Skeletal muscle tissue (tissue), 4 donors: ENCODE data around the gene VIM. TPM values are rescaled to one million over a fixed set of nuclear protein-coding genes. Genes with fewer than 3 reads are reported as not detected.
A peak's percentile ranks its signal among the peaks of the same experiment; 100 is the strongest.

Experiments used
- H3K27ac ChIP-seq: one replicate; pipeline ENCODE4 v1.7.0; 2013; ENCODE audit warnings: mild to moderate bottlenecking, low read depth, low read length, inconsistent platforms
- H3K27me3 ChIP-seq, 3 donors: one replicate each; pipeline ENCODE4 v1.7.0; 2013; ENCODE audit warnings: low read length in 3 of 3; ENCODE audit not compliant: control insufficient read depth in 3 of 3, insufficient read depth in 3 of 3
- H3K36me3 ChIP-seq, 3 donors: one replicate each; pipeline ENCODE4 v1.7.0; 2013; ENCODE audit warnings: low read length in 3 of 3; ENCODE audit not compliant: control insufficient read depth in 3 of 3, insufficient read depth in 3 of 3
- H3K4me1 ChIP-seq, 3 donors: one replicate each; pipeline ENCODE4 v1.7.0; 2013; ENCODE audit warnings: low read length in 3 of 3, mild to moderate bottlenecking in 3 of 3; ENCODE audit not compliant: control insufficient read depth in 3 of 3, insufficient read depth in 3 of 3
- H3K4me3 ChIP-seq, 3 donors: one replicate each; pipeline ENCODE4 v1.7.0; 2013; ENCODE audit warnings: low read length in 3 of 3
- H3K9ac ChIP-seq, 3 donors: one replicate each; pipeline ENCODE4 v1.7.0; 2013; ENCODE audit warnings: low read length in 3 of 3, mild to moderate bottlenecking in 3 of 3, moderate library complexity in 2 of 3, low read depth in 1 of 3
- H3K9me3 ChIP-seq, 3 donors: one replicate each; pipeline ENCODE4 v1.7.0; 2013; ENCODE audit warnings: low read length in 3 of 3; ENCODE audit not compliant: control insufficient read depth in 3 of 3
- total RNA-seq: library from RNA; depleted of rRNA; stranded (reverse); fragments of >200 nt; gene quantifications from one replicate; pipeline ENCODE4 v1.2.3, GENCODE V29; 2014
- donor health status: Osteomylitis.

The VIM gene
- total RNA-seq: 1,688 TPM

DNA sequence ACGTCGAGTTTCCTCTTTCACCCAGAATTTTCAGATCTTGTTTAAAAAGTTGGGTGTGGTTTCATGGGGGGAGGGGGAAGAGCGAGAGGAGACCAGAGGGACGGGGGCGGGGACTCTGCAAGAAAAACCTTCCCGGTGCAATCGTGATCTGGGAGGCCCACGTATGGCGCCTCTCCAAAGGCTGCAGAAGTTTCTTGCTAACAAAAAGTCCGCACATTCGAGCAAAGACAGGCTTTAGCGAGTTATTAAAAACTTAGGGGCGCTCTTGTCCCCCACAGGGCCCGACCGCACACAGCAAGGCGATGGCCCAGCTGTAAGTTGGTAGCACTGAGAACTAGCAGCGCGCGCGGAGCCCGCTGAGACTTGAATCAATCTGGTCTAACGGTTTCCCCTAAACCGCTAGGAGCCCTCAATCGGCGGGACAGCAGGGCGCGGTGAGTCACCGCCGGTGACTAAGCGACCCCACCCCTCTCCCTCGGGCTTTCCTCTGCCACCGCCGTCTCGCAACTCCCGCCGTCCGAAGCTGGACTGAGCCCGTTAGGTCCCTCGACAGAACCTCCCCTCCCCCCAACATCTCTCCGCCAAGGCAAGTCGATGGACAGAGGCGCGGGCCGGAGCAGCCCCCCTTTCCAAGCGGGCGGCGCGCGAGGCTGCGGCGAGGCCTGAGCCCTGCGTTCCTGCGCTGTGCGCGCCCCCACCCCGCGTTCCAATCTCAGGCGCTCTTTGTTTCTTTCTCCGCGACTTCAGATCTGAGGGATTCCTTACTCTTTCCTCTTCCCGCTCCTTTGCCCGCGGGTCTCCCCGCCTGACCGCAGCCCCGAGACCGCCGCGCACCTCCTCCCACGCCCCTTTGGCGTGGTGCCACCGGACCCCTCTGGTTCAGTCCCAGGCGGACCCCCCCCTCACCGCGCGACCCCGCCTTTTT is at the start of gene VIM:
Gene VIM, plus strand, starts transcription at position 151 of the 925 bp plus-strand sequence. CDS start 1,182 bp downstream, outside the sequence.
- H3K27me3 ChIP-seq: peaks cover 5 to 38% (median 37%) of the 10 kb centered on the region in 3 donors

DNA sequence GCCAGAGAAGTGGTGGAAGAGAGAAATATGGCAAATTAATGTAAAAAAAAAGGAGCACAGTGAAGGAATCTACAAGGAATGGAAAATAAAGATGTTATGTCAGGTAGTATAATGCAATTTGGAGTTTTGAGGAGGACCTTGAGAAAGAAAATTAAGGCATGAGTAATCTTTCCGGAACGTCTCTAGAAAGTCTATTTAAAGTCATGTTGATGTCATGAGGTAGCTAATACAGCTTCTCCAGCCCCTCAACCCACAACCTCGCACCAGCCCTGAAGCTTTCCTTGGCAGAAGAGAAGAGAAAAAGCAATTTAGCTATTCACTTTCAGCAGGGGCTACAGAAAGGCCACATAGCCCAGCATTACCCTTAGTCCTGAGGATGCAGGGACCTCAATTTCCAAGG is 49.0 kb upstream of the VIM start:
- Histone ChIP-seq H3K36me3 (no peaks in the 10 kb centered on the region), H3K9ac (no peak overlapping the region), H3K4me3 (no peak overlapping the region), H3K4me1 (no peaks in the 10 kb centered on the region), H3K27me3 (no peaks in the 10 kb centered on the region), H3K9me3 (no peaks in the 10 kb centered on the region), H3K27ac (no peak overlapping the region)

More for the DNA sequence above, at the start of gene VIM:
- Histone ChIP-seq H3K4me3 (peak within 1 kb of the TSS; percentile 62 to 90 (median 90)), H3K4me1 (peaks cover 18 to 22% (median 19%) of the 10 kb centered on the region in 3 donors), H3K27ac (peak within 1 kb of the TSS; percentile 96), H3K9me3 (no peaks in the 10 kb centered on the region), H3K9ac (peak within 1 kb of the TSS; percentile 75 to 86 (median 79)), H3K36me3 (peaks cover 0 to 3% (median 3%) of the 10 kb centered on the region in 3 donors)

DNA sequence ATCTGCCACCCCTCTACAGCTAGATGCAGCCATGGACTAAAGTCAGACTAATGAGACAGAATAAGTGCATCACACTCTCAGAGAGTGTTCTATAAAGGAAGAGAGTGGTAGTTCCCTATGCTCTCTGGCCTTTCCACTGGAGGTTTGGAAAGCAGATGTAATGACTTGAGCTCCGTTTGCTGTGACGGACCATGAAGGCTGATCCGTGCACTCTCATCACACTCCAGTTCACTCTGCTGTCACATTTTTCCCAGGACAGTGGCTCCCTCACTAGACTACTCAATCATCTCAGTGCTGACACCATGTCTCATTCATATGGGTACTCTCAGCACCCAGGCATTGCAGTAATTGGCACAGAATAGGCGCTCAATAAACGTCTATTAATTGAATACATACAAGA is 46.9 kb upstream of the VIM start:
- Histone ChIP-seq H3K4me1 (no peaks in the 10 kb centered on the region), H3K4me3 (no peak overlapping the region), H3K27ac (no peak overlapping the region), H3K9me3 (no peaks in the 10 kb centered on the region), H3K27me3 (no peaks in the 10 kb centered on the region), H3K9ac (no peak overlapping the region), H3K36me3 (no peaks in the 10 kb centered on the region)

DNA sequence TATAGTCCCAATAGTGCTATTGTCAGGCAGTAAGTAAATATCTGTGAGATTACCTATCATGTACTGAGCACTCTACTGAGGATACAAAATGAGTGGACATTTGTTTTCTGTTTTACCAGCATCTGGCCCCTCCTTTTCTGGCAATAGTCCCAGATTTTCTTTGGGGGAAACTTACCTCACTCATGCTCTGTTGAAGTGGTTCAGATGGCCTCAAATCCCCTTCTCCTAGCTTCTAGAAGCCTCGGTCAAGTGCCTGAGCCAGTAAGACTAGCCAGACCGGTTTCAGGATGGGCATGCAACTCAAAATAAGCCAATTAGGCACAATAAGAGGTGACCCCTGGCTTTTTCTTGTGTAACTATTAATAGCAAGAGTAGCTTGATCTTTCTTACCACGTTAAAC is 46.3 kb upstream of the VIM start:
- Histone ChIP-seq H3K9me3 (no peaks in the 10 kb centered on the region), H3K36me3 (no peaks in the 10 kb centered on the region), H3K9ac (no peak overlapping the region), H3K4me3 (no peak overlapping the region), H3K4me1 (no peaks in the 10 kb centered on the region), H3K27me3 (no peaks in the 10 kb centered on the region), H3K27ac (no peak overlapping the region)

DNA sequence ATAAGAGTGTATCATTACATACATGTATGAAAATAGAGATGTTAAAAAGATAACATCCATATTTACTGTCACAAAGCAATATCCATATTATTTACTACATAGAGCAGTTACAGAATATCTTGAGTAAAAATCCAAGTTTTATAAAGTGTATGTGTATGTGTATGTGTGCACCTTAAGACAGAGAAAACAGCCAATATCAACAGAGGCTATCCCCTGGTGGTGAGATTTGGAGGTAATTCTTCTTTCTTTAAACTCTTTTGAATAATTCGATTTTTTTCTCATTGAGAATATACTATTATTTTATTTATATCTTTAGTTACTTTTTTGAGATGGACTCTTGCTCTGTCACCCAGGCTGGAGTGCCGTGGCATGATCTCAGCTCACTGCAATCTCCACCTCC is 44.9 kb upstream of the VIM start:
- no peak overlapping the region for H3K9ac ChIP-seq
- H3K4me3 ChIP-seq: no peak overlapping the region
- no peaks in the 10 kb centered on the region for H3K36me3 ChIP-seq
- no peaks in the 10 kb centered on the region for H3K27me3 ChIP-seq
- no peaks in the 10 kb centered on the region for H3K4me1 ChIP-seq
- no peak overlapping the region for H3K27ac ChIP-seq
- no peaks in the 10 kb centered on the region for H3K9me3 ChIP-seq

DNA sequence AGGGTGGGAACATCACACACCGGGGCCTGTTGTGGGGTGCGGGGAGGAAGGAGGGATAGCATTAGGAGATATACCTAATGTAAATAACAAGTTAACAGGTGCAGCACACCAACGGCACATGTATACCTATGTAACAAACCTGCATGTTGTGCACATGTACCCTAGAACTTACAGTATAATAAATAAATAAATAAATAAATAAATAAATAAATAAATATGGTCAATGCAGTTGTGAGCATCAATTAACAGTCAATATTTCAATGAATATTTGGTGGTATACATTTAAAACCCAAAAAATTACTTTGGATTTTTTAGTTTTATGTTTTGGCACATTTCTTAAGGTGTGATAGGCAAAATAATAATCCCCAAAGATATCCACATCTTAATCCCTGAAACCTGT is 42.2 kb upstream of the VIM start:
- H3K9ac ChIP-seq: no peak overlapping the region
- no peaks in the 10 kb centered on the region for H3K9me3 ChIP-seq
- no peaks in the 10 kb centered on the region for H3K27me3 ChIP-seq
- H3K4me3 ChIP-seq: no peak overlapping the region
- no peaks in the 10 kb centered on the region for H3K36me3 ChIP-seq
- H3K4me1 ChIP-seq: no peaks in the 10 kb centered on the region
- H3K27ac ChIP-seq: no peak overlapping the region

DNA sequence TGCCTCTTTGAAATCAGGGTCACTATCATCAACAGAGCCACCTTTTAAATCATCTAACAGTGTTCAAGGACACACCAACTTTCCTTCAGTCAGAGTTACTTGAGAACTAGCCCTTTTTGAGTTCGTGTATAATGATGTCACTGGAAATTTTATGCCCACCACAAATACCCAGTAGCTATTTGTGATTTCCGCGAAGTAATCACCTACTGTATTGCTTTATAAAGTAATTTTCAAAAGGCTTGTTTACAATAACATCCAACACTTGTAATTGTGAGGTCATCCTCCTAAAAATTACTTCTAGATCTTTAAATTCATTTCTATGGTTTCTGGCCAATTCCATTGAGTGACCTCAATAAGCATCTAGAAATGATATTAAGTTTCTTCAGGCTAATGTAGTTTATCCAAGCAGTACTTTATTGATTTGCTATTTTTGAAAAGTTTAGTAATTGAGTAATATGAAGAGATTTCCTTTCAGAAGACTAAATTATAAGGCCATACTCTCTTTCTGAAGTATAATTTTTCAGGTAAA is 39.3 kb upstream of the VIM start:
- no peaks in the 10 kb centered on the region for H3K36me3 ChIP-seq
- H3K27ac ChIP-seq: no peak overlapping the region
- no peaks in the 10 kb centered on the region for H3K27me3 ChIP-seq
- H3K9me3 ChIP-seq: no peaks in the 10 kb centered on the region
- H3K4me1 ChIP-seq: no peaks in the 10 kb centered on the region
- H3K4me3 ChIP-seq: no peak overlapping the region
- H3K9ac ChIP-seq: no peak overlapping the region

DNA sequence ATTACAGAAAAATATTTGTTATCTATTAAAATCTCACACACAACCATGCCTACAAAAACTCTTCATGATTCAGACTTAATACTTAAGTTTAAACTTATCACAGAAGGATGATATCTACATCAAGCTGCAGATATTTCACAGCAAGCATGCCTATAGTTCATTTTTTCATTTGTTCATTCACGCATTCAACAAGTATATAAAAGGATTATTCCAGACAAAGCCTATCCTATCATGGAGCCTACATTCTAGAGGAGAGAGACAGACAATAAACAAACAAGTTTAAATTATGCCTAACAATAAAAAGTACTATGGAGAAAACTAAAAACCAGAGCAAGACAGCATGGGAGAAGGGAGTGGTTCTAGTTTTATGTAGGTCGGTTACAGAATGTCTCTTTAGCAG is 37.4 kb upstream of the VIM start:
- H3K9ac ChIP-seq: no peak overlapping the region
- no peaks in the 10 kb centered on the region for H3K4me1 ChIP-seq
- no peak overlapping the region for H3K27ac ChIP-seq
- no peaks in the 10 kb centered on the region for H3K36me3 ChIP-seq
- H3K27me3 ChIP-seq: no peaks in the 10 kb centered on the region
- H3K9me3 ChIP-seq: no peaks in the 10 kb centered on the region
- no peak overlapping the region for H3K4me3 ChIP-seq

DNA sequence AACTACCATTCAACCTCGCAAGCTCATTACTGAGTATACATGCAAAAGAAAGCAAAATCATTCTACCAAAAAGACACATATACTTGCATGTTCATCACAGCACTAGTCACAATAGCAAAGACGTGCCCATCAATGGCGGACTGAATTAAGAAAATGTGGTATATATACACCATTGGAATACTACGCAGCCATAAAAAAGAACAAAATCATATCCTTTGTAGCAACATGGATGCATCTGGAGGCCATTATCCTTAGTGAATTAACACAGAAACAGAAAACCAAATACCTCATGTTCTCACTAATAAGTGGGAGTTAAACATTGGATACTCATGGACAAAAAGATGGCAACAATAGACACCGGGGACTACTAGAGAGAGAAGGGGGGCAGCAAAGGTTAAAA is 33.0 kb upstream of the VIM start:
- Histone ChIP-seq H3K27me3 (no peaks in the 10 kb centered on the region), H3K36me3 (no peaks in the 10 kb centered on the region), H3K4me1 (peaks cover 6 to 11% (median 10%) of the 10 kb centered on the region in 3 donors), H3K4me3 (no peak overlapping the region), H3K27ac (no peak overlapping the region), H3K9ac (no peak overlapping the region), H3K9me3 (no peaks in the 10 kb centered on the region)

DNA sequence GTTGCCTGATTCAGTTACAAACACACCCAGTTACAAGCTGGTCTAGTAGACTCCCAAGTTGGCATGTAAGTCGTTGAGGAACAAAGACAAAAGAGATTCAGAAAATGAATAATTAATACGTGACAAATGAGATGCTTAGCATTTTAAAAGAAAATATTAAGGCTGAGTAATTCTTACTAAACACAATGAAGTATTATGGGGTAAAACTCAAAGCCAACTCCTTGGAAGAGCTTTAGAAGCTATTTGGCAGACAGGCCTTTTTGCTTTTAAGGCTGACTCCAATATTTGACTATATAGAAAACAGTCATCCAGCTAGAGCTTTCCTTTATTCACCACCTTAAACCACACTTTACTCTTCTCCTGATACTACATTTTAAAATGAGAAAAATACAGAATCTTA is 32.0 kb upstream of the VIM start:
- H3K36me3 ChIP-seq: no peaks in the 10 kb centered on the region
- H3K4me3 ChIP-seq: no peak overlapping the region
- H3K27ac ChIP-seq: no peak overlapping the region
- H3K27me3 ChIP-seq: no peaks in the 10 kb centered on the region
- H3K9me3 ChIP-seq: no peaks in the 10 kb centered on the region
- H3K4me1 ChIP-seq: peaks cover 6 to 12% (median 11%) of the 10 kb centered on the region in 3 donors
- H3K9ac ChIP-seq: no peak overlapping the region
